SKM-1 treated with dmso at 0.1 percent for 144 hours (cell line): Measurements from ENCODE around the gene PDLIM4.

ENCODE experiments used
- DNase-seq: peaks from one replicate; lab custom pipeline; 2025; ENCODE audit not compliant: unreplicated experiment; lab: John Stamatoyannopoulos, UW

PDLIM4 gene, protein sequence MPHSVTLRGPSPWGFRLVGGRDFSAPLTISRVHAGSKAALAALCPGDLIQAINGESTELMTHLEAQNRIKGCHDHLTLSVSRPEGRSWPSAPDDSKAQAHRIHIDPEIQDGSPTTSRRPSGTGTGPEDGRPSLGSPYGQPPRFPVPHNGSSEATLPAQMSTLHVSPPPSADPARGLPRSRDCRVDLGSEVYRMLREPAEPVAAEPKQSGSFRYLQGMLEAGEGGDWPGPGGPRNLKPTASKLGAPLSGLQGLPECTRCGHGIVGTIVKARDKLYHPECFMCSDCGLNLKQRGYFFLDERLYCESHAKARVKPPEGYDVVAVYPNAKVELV

DNA sequence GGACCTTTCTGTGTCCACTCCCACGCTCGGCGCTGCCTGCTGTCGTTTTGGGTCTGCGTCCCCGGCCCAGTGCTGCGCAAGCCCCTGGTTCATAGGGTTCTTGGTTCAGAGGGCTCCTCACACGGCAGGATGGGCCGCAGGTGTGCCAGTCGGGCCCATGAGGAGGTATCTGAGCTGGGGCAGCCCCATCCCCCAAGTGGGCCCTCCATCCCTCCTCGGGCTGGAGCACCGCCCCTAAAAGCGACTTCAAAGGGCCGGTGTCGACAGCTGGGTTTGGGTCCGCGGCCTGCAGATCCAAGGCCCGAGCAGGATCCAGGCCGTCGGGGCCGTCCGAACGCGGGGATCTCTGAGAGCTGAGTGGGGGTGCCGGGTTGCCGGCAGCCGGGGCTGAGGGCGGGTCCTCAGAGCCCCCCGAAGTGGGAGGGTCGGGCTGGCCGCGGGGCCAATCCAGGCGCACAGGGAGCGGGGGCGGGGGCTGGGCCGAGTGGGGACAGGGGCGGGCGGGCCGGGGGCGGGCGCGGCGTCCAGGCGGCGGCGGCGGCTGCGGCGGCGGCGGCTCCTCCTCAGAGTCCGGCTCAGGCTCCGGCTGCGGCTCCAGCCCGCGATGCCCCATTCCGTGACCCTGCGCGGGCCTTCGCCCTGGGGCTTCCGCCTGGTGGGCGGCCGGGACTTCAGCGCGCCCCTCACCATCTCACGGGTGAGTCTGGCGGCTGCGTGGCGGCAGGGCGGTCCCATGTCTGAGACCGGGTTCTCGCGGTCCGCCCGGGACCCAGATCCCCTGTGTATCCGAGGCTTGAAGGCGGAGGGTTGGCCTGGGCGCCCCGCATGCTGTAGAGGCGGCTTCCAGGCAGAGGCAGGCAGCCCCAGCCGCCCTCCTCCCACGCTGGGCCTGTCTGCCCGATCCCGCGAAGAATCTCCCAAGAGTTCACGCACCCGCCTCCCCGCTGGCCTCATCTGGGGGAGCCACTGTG, at the start of gene PDLIM4:
TSS of gene PDLIM4 (plus strand) at position 566 of the 971 bp plus-strand sequence. CDS start at position 605, 39 bp downstream.
- no peak for DNase-seq

DNA sequence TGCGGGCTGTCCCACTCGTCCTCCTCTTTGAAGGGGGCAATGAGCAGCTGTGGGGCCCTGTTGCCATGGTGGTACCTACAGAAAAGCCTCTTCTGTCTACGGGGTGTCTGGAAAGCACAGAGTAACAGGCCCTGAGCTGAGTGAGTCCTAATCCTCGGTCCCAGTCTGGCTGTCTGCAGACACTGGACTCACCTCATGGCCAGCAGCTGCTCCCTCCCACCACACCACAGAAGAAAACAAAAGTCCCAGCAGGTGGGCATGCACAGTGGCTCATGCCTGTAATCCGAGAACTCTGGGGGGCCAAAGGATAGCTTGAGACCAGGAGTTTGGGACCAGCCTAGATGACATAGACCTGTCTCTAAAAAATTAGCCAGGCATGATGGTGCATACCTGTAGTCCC, 49.7 kb upstream of the PDLIM4 start:
- no peak for DNase-seq

DNA sequence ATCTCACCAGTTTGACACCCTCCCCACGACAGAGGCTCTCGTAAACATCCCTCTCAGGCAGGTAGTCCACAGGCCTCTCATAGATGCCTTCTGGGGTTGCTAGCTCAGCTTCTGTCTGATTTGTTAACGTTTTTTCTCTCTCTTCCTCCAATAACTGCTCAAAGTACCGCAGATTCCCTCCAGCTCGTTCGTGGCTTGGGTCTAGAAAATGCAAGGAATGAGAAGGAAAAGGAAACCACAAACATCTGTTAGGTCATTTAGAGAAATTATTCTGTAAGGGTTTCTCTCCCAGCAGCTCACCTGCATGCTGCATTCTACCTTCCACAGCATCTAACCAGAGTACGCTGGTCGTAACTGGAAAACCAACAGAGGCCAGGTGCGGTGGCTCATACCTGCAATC, 48.4 kb upstream of the PDLIM4 start:
- DNase-seq = no peak

DNA sequence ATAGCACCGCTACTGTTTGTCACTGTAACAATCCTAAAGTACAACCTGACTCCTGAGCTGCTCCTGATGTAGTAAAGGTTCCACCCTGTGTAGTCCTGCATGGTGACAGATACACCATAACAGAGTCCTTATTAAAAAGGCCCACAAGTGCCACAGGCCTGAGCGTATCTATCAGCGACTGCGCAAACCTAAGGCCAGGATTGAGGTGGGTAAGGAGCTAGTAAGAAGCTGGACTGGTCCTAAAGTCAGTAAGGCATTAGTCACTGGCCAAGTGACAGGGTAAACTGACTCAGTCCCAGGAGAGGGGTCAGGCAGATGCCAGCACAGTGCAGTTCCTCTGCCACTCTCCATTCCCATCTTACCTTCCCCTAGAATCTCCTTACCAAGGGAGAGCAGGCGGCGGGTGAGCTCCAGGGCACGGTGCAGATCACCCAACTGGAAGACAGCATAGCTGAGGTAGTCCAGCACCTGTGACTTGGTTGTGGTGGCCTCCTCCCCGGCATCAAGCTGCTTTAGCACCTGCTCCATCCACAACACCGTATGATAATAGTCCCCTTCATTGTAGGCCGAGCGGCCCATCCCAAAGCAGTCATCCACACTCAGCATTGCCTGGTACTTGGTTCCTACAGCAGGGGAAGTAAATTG, 47.5 kb upstream of the PDLIM4 start:
- no peak for DNase-seq

DNA sequence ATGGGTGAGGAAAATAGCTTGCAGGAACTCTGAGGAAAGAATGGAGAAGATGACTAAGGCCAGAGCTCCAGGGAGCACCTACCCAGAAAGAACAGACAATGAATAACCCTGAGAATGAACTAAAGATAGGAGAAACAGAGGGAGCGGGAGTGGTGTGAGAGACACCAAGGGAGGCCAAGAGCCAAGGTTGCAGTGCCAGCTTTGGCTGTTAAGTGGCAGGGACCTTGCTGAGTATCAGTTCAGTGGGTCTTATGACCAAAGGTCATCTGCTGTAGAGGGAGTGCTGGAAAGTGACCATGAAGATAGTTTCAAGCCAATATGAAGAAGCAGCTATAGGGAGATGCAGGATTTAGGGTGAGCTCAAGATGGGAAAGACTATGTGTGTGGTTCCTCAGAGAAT, 46.6 kb upstream of the PDLIM4 start:
- DNase-seq = no peak

DNA sequence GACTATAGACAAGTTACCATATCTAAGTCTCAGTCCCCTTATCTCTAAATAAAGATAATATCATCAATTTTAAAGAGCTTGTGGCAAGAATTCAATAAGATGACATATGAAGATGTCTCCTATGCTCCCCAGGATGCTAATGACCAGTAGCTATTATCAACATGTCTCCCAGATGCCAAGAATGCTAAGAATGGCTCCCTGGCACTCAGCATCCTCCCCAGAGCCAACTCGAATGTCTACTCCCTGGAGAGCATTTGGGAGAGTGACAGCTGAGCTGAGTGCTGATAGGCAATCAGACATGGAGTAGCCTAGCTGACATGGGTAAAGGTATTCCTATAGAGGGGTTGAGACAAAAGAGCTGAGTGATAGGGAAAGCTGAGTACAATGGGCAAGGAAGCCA, 45.7 kb upstream of the PDLIM4 start:
- no peak for DNase-seq

DNA sequence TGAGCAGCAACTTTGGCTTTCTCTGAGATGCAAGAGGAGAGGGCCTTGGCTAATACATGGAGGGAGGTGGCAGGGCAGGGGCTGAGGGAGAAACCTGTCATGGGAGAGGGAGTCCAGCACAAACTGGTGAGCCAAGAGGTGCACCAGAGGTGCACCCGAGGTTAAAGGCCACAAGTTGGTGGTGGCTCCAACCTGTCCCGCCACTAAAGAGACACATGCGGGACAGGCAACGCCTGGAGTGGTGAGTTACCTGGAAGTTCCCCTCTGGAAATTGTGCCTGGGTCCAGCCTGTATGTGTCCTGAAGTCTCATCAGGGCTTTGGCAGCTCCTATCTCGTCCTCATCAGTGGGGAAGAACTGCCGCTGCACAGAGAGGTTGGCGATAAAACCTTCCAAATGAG, 43.8 kb upstream of the PDLIM4 start:
- no peak for DNase-seq

DNA sequence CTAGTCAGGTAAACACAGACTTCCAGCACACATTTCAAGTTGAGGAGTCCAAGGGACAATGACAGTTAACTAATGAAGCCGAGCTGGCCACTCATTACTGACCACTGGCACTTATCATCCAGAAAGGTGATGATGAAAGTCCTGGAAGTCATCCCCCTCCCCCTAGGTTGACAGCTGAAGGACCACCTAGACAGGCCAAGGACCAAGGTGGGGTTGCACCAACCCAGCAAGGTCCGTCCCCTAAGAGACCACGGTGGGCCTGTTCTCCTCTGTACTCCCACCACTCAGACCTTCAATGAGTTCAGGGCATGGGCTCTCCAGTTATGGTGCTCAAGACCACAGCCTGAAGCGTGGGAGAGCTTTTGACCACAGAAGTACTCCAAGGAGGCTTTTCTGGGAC, 43.0 kb upstream of the PDLIM4 start:
- DNase-seq = no peak

DNA sequence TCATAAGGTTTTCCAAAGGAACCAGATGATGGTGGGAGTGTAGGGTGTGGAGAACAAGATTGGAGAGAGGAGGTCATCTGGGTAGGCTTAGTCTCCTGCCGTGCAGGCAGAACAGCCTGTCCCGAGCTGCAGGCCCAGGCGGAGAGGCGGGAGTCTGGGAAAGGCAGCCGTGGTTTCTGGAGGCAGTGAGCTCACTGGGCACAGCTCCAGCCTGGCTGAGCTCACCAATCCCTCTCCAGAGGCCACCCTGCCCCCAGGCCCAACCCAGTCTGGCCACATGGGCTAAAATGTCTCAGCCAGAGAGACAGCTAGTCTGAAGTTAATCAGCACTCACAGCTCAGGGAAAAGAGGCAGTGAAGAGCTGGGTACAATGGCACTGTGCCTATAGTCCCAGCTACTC, 42.2 kb upstream of the PDLIM4 start:
- no peak for DNase-seq

DNA sequence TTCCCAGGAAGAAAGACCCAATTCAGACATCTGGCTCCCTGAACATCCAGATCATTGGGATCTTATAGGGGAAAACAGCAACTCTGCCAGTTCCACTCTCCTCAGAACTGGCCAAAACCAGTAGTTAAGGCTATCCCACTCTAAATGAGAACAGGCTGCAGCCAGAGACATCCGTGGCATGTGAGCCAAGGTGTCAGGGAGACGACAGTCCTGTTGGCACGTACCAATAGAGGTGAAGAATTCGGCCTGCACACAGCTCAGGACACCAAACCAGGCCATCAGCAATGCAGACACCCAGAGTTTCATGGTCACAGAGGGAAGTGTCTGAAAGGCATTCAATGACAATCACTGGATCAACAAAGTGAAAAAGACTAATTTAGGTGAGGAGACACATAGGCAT, 39.2 kb upstream of the PDLIM4 start:
- no peak for DNase-seq

DNA sequence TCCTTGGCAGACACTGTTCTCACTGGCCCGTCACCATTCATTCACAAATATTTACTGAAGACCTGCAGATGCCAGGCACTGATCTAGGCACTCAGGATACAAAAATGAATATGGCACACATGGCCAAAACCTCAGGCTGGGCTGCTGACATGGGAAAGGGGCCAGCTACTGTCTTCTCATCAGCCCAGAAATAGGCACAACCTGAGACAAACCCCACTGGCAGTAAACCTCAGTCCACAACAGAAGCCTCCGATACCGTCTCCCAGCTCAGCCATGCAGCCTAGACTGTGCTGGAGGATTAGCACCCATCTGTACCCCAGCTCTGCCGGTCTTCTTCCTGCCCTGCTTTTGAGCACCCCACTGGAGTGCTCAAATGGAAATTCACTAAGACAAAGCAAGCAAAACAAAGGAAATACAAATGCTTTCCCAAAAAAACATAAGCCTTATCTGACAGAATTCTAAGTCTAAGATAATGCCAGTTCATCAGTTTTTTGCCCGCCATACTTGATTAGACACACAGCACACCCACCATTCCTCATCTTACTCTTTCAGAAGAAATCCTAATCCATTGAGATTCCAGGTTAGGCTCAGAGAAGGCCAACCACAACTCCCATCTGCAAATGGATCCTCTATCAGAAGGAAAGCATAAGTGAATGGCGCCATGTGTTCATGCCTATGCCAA, 38.1 kb upstream of the PDLIM4 start:
- no peak for DNase-seq

DNA sequence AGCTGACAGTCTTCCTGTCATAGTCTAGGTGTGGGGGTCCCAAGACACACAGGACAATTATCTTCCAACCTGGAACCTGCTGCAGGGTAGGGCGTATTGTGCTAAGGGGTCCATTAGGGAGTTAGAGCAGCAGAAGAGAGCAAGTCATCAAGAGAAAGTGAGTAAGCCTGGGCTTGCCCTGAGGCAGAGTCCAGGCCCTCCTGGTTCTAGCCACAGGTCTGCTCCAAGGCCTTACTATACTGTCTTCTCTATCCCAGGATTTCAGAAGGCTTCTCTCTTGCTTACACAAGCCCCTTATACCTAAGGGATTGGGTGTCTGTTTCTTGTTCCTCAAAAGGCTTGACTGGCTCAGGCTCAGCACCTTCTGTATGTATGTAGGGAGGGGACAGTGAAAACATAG, 37.5 kb upstream of the PDLIM4 start:
- DNase-seq = no peak

DNA sequence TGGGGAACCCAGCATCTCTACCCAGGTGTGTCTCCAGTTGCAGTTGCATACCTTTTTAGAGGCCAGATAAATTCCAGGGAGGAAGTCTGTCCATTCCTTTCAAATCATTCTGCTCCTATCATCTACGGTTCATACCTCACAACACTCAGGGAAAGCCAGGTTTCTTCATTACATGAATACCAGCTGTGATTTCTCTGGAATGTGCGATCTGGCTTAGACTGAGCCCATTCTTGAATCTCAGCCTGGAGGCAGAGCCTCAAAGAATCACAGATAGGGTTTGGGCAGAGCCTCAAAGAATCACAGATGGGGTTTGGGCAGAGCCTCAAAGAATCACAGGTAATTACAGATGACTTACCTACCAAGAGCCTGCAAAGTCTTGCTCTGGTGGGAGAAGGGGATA, 37.0 kb upstream of the PDLIM4 start:
- DNase-seq = no peak

DNA sequence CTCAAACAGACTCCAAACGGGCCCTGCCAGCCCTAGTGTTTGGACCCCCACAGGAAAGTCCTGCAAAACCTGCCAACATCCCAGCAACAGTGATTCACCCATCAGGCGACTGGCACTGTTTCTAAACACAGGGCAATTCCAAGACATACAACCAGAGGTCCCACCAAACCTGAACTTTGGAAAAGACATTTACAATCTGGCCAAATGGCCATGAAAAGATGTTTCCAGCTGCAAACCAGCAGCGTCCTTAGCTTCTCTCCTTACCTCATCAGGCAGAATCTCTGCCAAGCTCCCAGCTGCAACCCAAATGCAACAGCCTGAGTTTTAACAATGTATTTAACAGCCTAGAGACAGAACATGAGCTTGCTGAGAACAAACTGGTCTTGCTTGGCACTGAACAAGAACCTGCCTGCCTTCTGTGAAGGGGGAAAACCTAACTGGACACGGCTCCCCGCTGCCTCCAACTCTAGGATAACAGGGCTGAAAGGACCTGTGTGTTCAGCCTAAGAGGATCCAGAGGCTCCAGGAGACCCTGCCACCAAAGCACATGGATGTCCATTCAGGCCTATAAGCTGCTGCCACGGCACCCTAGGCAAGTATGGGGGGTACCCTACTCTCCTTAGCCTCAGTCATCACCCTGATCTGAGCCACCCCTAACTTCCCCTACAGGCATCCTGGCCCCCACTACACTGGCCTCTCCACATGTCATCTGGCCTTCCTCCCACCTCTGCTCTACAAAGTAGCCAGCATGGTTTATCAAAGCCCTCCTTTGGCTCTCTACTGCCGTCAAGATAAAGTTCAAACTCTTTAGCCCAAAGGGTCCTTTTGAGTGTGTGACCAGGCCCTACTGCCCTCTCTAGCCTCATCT, 35.5 kb upstream of the PDLIM4 start:
- no peak for DNase-seq

DNA sequence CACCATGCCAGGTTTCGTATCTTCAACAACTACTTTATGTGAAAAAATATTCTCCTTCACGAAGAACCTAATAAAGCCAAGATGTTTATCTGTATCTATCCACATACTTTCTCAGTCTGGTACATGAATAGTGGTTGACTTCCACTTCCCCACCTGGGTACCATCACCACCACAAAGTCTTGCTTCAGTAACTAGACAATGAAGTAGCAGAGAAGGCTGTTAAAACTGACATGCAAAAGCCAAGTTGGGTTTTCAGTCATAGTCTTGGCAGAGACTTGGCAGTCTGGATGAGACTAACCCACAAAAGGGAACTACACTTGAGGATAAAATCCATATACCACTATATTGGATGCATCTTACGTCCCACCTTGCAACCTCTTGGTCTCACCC, 34.9 kb upstream of the PDLIM4 start:
- DNase-seq = no peak

DNA sequence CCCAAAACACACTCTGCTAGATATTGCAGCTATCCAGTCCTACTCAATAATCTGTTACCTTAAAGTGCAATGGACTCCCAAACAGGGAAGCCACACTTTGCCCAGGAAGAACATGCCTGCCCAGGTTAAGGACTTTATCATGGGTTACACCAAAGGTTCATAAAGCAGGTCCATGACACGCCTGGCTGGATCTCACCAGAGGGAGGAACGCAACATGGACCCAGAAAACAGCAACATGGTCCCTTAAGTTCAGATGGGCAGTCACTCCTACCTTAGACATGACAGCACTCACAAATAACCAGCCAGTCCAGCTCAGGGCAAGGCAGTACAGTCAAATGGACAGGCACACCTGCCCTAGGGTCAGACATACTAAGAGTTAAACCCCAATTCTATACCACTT, 33.6 kb upstream of the PDLIM4 start:
- DNase-seq = no peak

DNA sequence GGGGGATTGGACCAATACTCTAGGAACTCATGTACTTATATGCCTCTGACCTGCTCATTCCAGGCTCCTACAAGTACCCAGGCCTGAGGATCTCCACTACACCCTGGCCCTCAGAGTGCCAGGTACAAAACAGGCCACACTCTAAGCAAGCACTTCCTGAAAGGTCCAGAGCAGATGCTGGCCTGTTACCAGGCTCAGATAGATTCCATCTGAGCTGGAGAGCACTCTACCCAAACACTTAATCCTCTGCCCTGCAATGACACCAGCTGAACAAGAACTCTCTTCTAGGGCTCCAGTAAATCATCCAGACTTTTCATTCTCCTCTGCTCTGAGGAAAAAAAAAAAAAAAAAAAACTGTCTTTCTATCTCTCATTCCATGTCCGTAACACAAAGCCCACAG, 32.8 kb upstream of the PDLIM4 start:
- no peak for DNase-seq

DNA sequence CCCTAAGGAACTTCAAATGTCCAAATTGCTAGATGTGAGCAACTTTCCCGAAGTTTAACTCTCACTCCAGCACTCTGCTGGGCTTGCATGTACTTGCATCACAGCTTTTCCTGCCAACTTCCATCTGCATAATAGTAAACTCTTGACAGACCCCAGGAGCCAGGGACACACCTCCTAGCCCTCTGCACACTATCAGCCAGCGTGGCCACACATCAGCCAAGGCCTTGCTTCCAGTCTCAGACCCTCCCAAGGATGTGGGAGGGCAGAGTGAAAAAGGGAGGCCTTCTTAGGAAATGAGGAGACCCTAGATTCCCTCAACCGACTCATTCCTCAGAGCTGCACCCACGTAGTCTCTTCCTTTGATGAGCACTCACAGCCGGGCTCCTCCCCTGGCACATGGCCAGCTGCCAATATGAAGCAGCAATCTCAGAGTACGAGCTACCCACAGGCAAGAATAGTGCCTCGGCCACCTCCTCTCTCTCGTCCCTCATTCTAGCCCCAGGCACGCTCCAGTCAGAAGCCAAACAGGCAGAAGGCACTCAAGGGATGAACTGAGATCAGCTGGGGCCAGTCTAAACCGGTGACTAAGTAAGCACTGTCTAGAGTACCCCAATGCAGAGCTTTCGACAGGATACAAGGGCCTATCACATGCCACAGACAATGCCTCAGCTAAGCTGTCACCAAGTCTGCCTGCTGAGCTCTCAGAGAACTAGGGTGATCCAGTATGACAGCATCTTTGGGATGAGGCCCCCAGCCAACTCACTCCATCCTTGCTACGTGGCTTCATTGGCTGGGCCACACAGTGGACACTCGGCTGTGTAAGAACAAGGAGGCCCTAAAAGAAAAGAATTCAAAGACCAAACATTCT, 32.1 kb upstream of the PDLIM4 start:
- no peak for DNase-seq

DNA sequence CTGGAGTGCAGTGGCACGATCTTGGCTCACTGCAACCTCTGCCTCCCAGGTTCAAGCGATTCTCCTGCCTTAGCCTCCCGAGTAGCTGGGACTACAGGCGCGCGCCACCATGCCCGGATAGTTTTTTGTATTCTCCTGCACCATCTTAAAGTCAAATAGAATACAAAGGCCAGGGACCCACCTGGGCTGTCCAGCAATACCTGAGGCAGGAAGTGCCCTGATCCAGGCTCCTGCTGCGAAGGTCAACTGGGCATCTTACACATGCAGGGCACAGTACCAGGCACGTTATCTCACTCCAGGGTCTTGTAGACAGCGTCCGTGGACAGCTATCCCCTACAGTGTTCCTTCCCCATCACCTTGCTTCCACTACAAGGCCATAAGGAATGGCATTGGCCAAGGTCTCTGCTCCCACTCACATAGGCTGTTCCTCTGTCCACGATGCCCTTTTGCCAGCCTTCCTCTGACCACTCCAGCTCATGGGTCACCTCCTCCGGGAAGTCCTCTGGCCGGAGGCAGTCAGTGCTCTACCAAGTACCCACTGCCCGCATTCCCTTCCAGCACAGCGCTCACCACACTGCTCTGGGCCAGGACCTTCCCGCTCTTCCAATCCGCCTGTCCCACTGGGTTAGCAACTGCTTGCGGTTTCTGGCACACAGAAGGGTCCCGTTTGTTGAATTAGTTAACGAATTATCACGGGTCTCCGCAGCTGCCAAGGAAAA, 30.8 kb upstream of the PDLIM4 start:
- no peak for DNase-seq
